HEK293T (cell line): ENCODE results near the gene SCN3B.

Source experiments
- FOXK2 ChIP-seq: fragments of 450-650 bp; IDR thresholded peaks from 2 replicates; pipeline ENCODE4 v1.6.1; 2016; ENCODE audit warnings: mild to moderate bottlenecking
- L3MBTL2 ChIP-seq: fragments of 450-650 bp; conservative IDR thresholded peaks from 2 replicates; pipeline ENCODE4 v1.6.1; 2016; ENCODE audit warnings: mild to moderate bottlenecking
- NFRKB ChIP-seq: fragments of 450-650 bp; IDR thresholded peaks from 2 replicates; pipeline ENCODE4 v1.6.1; 2016; ENCODE audit warnings: mild to moderate bottlenecking, moderate library complexity

GRCh38 chr11:123584186-123584585, 70.2 kb downstream of the SCN3B start:
- TF ChIP-seq NFRKB (no peak), L3MBTL2 (no peak), FOXK2 (no peak)
